Raji (cell line): ENCODE results near the gene DZIP1.

Experiments used
- POLR2A ChIP-seq: IDR thresholded peaks from 2 replicates; pipeline ENCODE4 v1.6.1; 2011; ENCODE audit warnings: low read depth, low read length, control low read depth; ENCODE audit not compliant: insufficient read depth

Gene DZIP1

GRCh38 chr13:95644601-95645052 lies at the start of gene DZIP1:
Gene DZIP1 (minus strand): TSS chr13:95644706. CDS start chr13:95642029, 2,677 bp downstream.
- no peak for TF ChIP-seq POLR2A

- TF ChIP-seq POLR2A: no peak
Observed at GRCh38 chr13:95689582-95689926, 45.0 kb upstream of the DZIP1 start.

GRCh38 chr13:95684418-95684817 lies 39.9 kb upstream of the DZIP1 start:
- no peak for TF ChIP-seq POLR2A

- no peak for TF ChIP-seq POLR2A
Observed at GRCh38 chr13:95679722-95680121, 35.2 kb upstream of the DZIP1 start.

GRCh38 chr13:95678967-95679366 lies 34.5 kb upstream of the DZIP1 start:
- TF ChIP-seq POLR2A: no peak

- TF ChIP-seq POLR2A: no peak
Observed at GRCh38 chr13:95677564-95678266, 33.2 kb upstream of the DZIP1 start.

GRCh38 chr13:95676762-95677563 lies 32.5 kb upstream of the DZIP1 start, which contains the start of gene DNAJC3:
Gene DNAJC3 (plus strand): TSS chr13:95677139. CDS start chr13:95677256, 117 bp downstream.
- peak; percentile 91 for TF ChIP-seq POLR2A

- no peak for TF ChIP-seq POLR2A
Observed at GRCh38 chr13:95676105-95676761, 31.7 kb upstream of the DZIP1 start.

- TF ChIP-seq POLR2A: no peak
Observed at GRCh38 chr13:95671597-95671996, 27.1 kb upstream of the DZIP1 start.

GRCh38 chr13:95660981-95661581 lies 16.6 kb upstream of the DZIP1 start:
- TF ChIP-seq POLR2A: no peak

GRCh38 chr13:95659500-95659899 lies 15.0 kb upstream of the DZIP1 start:
- no peak for TF ChIP-seq POLR2A

- no peak for TF ChIP-seq POLR2A
Observed at GRCh38 chr13:95656386-95657015, 12.0 kb upstream of the DZIP1 start.

- no peak for TF ChIP-seq POLR2A
Observed at GRCh38 chr13:95652821-95653220, 8.3 kb upstream of the DZIP1 start.

GRCh38 chr13:95652244-95652764 lies 7.8 kb upstream of the DZIP1 start:
- TF ChIP-seq POLR2A: no peak

GRCh38 chr13:95650696-95651095 lies 6.2 kb upstream of the DZIP1 start:
- no peak for TF ChIP-seq POLR2A
